Measurements from ENCODE around the gene PIEZO1.

PIEZO1 gene

GRCh38 chr16:88699180-88699579, 85.8 kb downstream of the PIEZO1 start:
- DNase-seq, result no peak

- DNase-seq, result no peak
Measured at GRCh38 chr16:88698646-88699045, 86.4 kb downstream of the PIEZO1 start.

GRCh38 chr16:88697831-88698615, 87.0 kb downstream of the PIEZO1 start:
- DNase-seq, result peak in 1 of 2 experiments; percentile 18

- no peak for DNase-seq
Measured at GRCh38 chr16:88697116-88697830, 87.7 kb downstream of the PIEZO1 start.

GRCh38 chr16:88696441-88696840, 88.6 kb downstream of the PIEZO1 start:
- DNase-seq, result no peak

GRCh38 chr16:88695753-88696152, 89.3 kb downstream of the PIEZO1 start:
- no peak for DNase-seq

GRCh38 chr16:88695218-88695617, 89.8 kb downstream of the PIEZO1 start:
- no peak for DNase-seq

- DNase-seq, result no peak
Measured at GRCh38 chr16:88694221-88695087, 90.6 kb downstream of the PIEZO1 start.

- DNase-seq, result no peak
Measured at GRCh38 chr16:88693420-88694177, 91.4 kb downstream of the PIEZO1 start.

- no peak for DNase-seq
Measured at GRCh38 chr16:88692861-88693260, 92.2 kb downstream of the PIEZO1 start.

- DNase-seq, result no peak
Measured at GRCh38 chr16:88691924-88692560, 93.0 kb downstream of the PIEZO1 start.

GRCh38 chr16:88691129-88691813, 93.7 kb downstream of the PIEZO1 start:
- DNase-seq, result no peak

- DNase-seq, result no peak
Measured at GRCh38 chr16:88690341-88691128, 94.5 kb downstream of the PIEZO1 start.

- peak; percentile 72 to 81 for DNase-seq
Measured at GRCh38 chr16:88688013-88688778, 96.8 kb downstream of the PIEZO1 start.

GRCh38 chr16:88687676-88688012, 97.4 kb downstream of the PIEZO1 start:
- DNase-seq, result no peak

GRCh38 chr16:88687254-88687576, 97.8 kb downstream of the PIEZO1 start:
- DNase-seq, result no peak

- DNase-seq, result peak in 1 of 2 experiments; percentile 85
Measured at GRCh38 chr16:88686439-88687253, 98.4 kb downstream of the PIEZO1 start, which contains the start of gene SNAI3. Gene SNAI3, minus strand, starts transcription at chr16:88686507. Its CDS starts 101 bp downstream, at chr16:88686406.

- DNase-seq, result peak; percentile 14 to 77
Measured at GRCh38 chr16:88686062-88686438, 99.0 kb downstream of the PIEZO1 start.

Data from NCI-H526 (cell line).